K562 (cell line): ENCODE measurements around the gene FIBP. TPM values are rescaled to one million over a fixed set of nuclear protein-coding genes. Genes with fewer than 3 reads are reported as not detected.

Experiments used
- BRCA1 ChIP-seq, 2 experiments: fragments of 450-650 bp in 1 of 2; sonication (generic) in 1 of 2; formaldehyde crosslinking in 1 of 2; IDR thresholded peaks; 2 replicates each; pipeline versions ENCODE4 v1.5.0 to v1.6.1; 2017 to 2020; ENCODE audit warnings: mild to moderate bottlenecking in 1 of 2, missing genetic modification reagents in 1 of 2
- EHMT2 ChIP-seq: fragments of 450-650 bp; IDR thresholded peaks from 2 replicates; pipeline ENCODE4 v1.6.1; 2018; ENCODE audit warnings: antibody characterized with exemption
- EP400 ChIP-seq: fragments of 450-650 bp; IDR thresholded peaks from 2 replicates; pipeline ENCODE4 v1.6.1; 2017; ENCODE audit warnings: antibody characterized with exemption, mild to moderate bottlenecking, moderate library complexity
- HNRNPLL ChIP-seq: fragments of 200-400 bp; formaldehyde crosslinking; IDR thresholded peaks from 2 replicates; pipeline ENCODE4 v1.6.1; 2017; ENCODE audit warnings: low read length, low read depth, mild to moderate bottlenecking; ENCODE audit not compliant: poor library complexity, severe bottlenecking
- HNRNPUL1 ChIP-seq: fragments of 200-400 bp; formaldehyde crosslinking; IDR thresholded peaks from 2 replicates; pipeline ENCODE4 v1.6.1; 2017; ENCODE audit warnings: low read length
- KDM5B ChIP-seq: fragments of 200-600 bp; sonication (generic); IDR thresholded peaks from 2 replicates; pipeline ENCODE4 v1.6.1; 2012; ENCODE audit warnings: low read depth, mild to moderate bottlenecking, moderate library complexity, low read length, control low read depth, inconsistent platforms; ENCODE audit not compliant: insufficient replicate concordance
- LARP7 ChIP-seq: fragments of 450-650 bp; IDR thresholded peaks from 2 replicates; pipeline ENCODE4 v1.6.1; 2016
- MEF2A ChIP-seq: IDR thresholded peaks from 2 replicates; pipeline ENCODE4 v1.6.1; 2011; ENCODE audit warnings: low read depth, mild to moderate bottlenecking, low read length, moderate library complexity; ENCODE audit not compliant: control insufficient read depth
- MTA2 ChIP-seq: fragments of 450-650 bp; IDR thresholded peaks from 2 replicates; pipeline ENCODE4 v1.6.1; 2016; ENCODE audit warnings: low read depth
- NR2C2 ChIP-seq, 2 experiments: fragments of 200-800 bp in 1 of 2; sonication (Bioruptor generic) in 1 of 2; sonication (generic) in 1 of 2; formaldehyde crosslinking in 1 of 2; IDR thresholded peaks; 2 replicates each; pipeline versions ENCODE4 v1.6.1 to v1.8.0; 2016 to 2022; ENCODE audit warnings: mild to moderate bottlenecking in 1 of 2, missing compliant biosample characterization in 1 of 2, missing genetic modification characterization in 1 of 2, missing genetic modification reagents in 1 of 2
- NR2F6 ChIP-seq: fragments of 450-650 bp; formaldehyde crosslinking; IDR thresholded peaks from 2 replicates; pipeline ENCODE4 v1.4.0; 2020; ENCODE audit warnings: mild to moderate bottlenecking
- RBM15 ChIP-seq: fragments of 200-400 bp; formaldehyde crosslinking; IDR thresholded peaks from 2 replicates; pipeline ENCODE4 v1.6.1; 2018; ENCODE audit warnings: mild to moderate bottlenecking, low read length, moderate library complexity; ENCODE audit not compliant: insufficient read depth
- RBM25 ChIP-seq: fragments of 200-400 bp; formaldehyde crosslinking; IDR thresholded peaks from 2 replicates; pipeline ENCODE4 v1.6.1; 2018; ENCODE audit warnings: low read length, low read depth, moderate library complexity; ENCODE audit not compliant: severe bottlenecking
- SMAD3 ChIP-seq: fragments of 450-650 bp; formaldehyde crosslinking; conservative IDR thresholded peaks from 2 replicates; pipeline ENCODE4 v1.4.0; 2020; ENCODE audit warnings: mild to moderate bottlenecking
- YY1 ChIP-seq, 3 experiments: IDR thresholded peaks; 2 replicates each; pipeline ENCODE4 v1.6.1; 2011; ENCODE audit warnings: low read length in 2 of 3, mild to moderate bottlenecking in 2 of 3, moderate library complexity in 2 of 3, borderline replicate concordance in 1 of 3, control low read depth in 1 of 3, low read depth in 1 of 3; ENCODE audit not compliant: insufficient read depth in 3 of 3, insufficient replicate concordance in 2 of 3, control insufficient read depth in 1 of 3, insufficient read length in 1 of 3; ENCODE audit errors: extremely low read depth in 1 of 3
- ZNF232 ChIP-seq: sonication (generic); formaldehyde crosslinking; IDR thresholded peaks from 2 replicates; pipeline ENCODE4 v1.8.0; 2022; ENCODE audit warnings: mild to moderate bottlenecking, missing genetic modification reagents
- ZNF707 ChIP-seq: fragments of 250-450 bp; sonication (Bioruptor Pico); conservative IDR thresholded peaks from 2 replicates; pipeline ENCODE4 v1.8.0; 2022; ENCODE audit warnings: inconsistent platforms, mild to moderate bottlenecking, moderate library complexity
- polyA plus RNA-seq, 8 experiments: library from polyadenylated mRNA; depleted of rRNA in 4 of 8; stranded (reverse) in 5 of 8; unstranded in 3 of 8; fragments of >200 nt; fragmentation: Nextera tagmentation in 2 of 8; fragmentation: Illumina TruSeq in 1 of 8; extraction: Ambion mirVana in 2 of 8; extraction: Trizol in 1 of 8; gene quantifications; 2 replicates each; pipeline versions ENCODE4 v1.2.1 to v1.2.3, GENCODE V29; 2011 to 2014; ENCODE audit warnings: inconsistent platforms in 1 of 8, missing spikeins in 1 of 8
- total RNA-seq, 7 experiments: library from RNA; depleted of rRNA in 6 of 7; stranded (reverse); fragments of >200 nt in 6 of 7; fragmentation: Illumina TruSeq in 2 of 7; extraction: Trizol in 2 of 7; gene quantifications; 2 replicates each; pipeline versions ENCODE4 v1.2.1 to v1.2.3, GENCODE V29; 2011 to 2021; ENCODE audit warnings: low replicate concordance in 1 of 7
- TF ChIP-seq, protein P1 (sequence below): fragments of 250-450 bp; sonication (Bioruptor Pico); IDR thresholded peaks from 2 replicates; pipeline ENCODE4 v1.8.0; 2022; ENCODE audit warnings: inconsistent platforms, mild to moderate bottlenecking, moderate library complexity, borderline replicate concordance
- TF ChIP-seq, protein P2 (sequence below): fragments of 250-450 bp; sonication (Bioruptor Pico); IDR thresholded peaks from 2 replicates; pipeline ENCODE4 v1.4.0; 2020

The FIBP gene
- total and polyA plus RNA-seq, 9 of the 15 experiments (the other 6 are each of a cell fraction or from before 2014, with no cell fraction given), result 41.2 to 79.2 (median 48.6) TPM

DNA sequence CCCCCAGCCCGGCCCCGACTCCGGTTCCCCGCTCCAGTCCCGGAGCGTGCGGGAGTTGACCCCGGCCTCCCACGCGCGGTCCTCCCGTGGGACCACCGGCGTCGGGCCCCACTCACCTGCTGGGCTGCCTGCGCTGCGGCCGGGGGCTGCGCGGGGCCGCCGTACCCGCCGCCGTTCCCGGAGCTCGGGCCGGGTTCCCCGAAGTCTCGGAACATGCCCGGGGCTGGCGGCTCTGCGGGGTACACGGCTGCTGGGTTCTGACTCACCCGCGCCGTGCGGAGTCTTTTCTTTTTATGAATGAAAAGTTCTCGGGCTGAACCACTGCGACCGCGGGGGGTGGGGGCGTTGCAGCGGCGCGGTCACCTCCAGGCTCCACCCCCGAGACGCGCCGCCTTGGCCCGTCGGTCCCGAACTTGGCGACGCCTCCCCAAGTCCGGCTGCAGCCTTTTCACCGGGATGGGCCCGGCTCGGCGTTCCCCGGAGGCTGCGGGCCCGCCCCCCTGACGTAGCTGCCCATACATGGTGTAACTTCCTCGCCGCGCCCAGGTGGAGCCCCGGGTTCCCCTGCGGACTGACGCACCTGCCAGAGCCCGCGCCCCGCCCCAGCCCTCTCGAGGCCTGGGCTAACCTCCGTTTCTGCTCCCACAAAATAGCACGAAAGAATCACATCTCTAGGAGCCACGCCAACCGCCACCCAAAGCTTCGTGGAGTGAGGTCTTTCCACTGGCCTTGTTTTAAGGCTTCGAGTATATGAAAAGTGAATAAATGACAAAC lies 12.0 kb upstream of the FIBP start, which contains the start of gene FOSL1 (continued):
- TF ChIP-seq ZNF707 (no peak), KDM5B (peak; percentile 97), MTA2 (no peak), HNRNPUL1 (no peak), YY1 (IDR thresholded peaks at IDR 0.05; ENCODE audit: borderline replicate concordance in 1 of 3, control insufficient read depth in 1 of 3, extremely low read depth in 1 of 3, insufficient read depth in 3 of 3, insufficient read length in 1 of 3, insufficient replicate concordance in 2 of 3, low read depth in 1 of 3, low read length in 2 of 3) (peak in 2 of 3 experiments; percentile 69 to 77), NR2F6 (CRISPR knock-in tag) (no peak), LARP7 (no peak), MEF2A (no peak), BRCA1 (IDR thresholded peaks at IDR 0.05) (no peak), BRCA1 (CRISPR knock-in tag; IDR thresholded peaks at IDR 0.05) (no peak), RBM15 (no peak), HNRNPLL (peak; percentile 62), ZNF232 (0 out of 2 replicates have a peak, but pooled peaks have one; percentile 14), RBM25 (peak; percentile 44), EHMT2 (no peak), EP400 (no peak), NR2C2 (CRISPR knock-in tag; IDR thresholded peaks at IDR 0.05) (no peak), NR2C2 (tag; IDR thresholded peaks at IDR 0.05) (no peak), SMAD3 (no peak)
- TF ChIP-seq, protein P1, sequence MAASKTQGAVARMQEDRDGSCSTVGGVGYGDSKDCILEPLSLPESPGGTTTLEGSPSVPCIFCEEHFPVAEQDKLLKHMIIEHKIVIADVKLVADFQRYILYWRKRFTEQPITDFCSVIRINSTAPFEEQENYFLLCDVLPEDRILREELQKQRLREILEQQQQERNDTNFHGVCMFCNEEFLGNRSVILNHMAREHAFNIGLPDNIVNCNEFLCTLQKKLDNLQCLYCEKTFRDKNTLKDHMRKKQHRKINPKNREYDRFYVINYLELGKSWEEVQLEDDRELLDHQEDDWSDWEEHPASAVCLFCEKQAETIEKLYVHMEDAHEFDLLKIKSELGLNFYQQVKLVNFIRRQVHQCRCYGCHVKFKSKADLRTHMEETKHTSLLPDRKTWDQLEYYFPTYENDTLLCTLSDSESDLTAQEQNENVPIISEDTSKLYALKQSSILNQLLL (CRISPR knock-in tag), result no peak
- TF ChIP-seq, protein P2, sequence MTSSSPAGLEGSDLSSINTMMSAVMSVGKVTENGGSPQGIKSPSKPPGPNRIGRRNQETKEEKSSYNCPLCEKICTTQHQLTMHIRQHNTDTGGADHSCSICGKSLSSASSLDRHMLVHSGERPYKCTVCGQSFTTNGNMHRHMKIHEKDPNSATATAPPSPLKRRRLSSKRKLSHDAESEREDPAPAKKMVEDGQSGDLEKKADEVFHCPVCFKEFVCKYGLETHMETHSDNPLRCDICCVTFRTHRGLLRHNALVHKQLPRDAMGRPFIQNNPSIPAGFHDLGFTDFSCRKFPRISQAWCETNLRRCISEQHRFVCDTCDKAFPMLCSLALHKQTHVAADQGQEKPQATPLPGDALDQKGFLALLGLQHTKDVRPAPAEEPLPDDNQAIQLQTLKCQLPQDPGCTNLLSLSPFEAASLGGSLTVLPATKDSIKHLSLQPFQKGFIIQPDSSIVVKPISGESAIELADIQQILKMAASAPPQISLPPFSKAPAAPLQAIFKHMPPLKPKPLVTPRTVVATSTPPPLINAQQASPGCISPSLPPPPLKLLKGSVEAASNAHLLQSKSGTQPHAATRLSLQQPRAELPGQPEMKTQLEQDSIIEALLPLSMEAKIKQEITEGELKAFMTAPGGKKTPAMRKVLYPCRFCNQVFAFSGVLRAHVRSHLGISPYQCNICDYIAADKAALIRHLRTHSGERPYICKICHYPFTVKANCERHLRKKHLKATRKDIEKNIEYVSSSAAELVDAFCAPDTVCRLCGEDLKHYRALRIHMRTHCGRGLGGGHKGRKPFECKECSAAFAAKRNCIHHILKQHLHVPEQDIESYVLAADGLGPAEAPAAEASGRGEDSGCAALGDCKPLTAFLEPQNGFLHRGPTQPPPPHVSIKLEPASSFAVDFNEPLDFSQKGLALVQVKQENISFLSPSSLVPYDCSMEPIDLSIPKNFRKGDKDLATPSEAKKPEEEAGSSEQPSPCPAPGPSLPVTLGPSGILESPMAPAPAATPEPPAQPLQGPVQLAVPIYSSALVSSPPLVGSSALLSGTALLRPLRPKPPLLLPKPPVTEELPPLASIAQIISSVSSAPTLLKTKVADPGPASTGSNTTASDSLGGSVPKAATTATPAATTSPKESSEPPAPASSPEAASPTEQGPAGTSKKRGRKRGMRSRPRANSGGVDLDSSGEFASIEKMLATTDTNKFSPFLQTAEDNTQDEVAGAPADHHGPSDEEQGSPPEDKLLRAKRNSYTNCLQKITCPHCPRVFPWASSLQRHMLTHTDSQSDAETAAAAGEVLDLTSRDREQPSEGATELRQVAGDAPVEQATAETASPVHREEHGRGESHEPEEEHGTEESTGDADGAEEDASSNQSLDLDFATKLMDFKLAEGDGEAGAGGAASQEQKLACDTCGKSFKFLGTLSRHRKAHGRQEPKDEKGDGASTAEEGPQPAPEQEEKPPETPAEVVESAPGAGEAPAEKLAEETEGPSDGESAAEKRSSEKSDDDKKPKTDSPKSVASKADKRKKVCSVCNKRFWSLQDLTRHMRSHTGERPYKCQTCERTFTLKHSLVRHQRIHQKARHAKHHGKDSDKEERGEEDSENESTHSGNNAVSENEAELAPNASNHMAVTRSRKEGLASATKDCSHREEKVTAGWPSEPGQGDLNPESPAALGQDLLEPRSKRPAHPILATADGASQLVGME (CRISPR knock-in tag), result no peak
